HG03280 (cell line): ENCODE data around the gene COPS4.

Source experiments
- ATAC-seq: cut with Tn5 transposase; IDR thresholded peaks from one replicate; pipeline ENCODE4 v1.9.1; 2021; ENCODE audit warnings: mild to moderate bottlenecking, moderate library complexity; ENCODE audit not compliant: unreplicated experiment

COPS4 gene

DNA sequence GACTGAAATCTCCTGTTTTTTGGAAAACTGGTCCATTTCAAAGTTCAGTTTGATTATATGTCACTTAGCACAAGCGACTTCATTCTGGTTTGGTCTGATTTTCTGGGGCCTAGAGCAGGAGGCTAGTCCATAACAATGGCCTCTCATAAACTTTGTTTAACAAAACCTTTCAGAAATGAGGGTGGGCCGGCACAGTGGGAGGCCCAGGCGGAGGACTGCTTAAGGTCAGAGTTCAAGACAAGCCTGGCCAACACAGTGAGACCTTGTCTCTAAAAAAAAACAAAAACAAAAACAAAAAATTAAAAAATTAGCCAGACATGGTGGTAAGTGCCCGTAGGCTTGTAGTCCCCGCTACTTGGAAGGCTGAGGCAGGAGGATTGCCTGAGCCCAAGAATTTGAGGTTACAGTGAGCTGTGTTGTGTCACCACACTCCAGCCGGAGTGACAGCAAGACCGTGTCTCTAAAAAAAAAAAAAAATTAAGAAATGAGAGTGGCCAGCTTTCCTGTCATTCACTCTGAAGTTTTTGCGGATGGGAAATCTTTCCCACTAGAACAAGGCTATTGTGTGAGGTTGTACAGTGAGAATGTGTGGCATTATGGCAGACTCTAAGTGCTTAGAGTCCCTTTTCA, 80.8 kb downstream of the COPS4 start:
- ATAC-seq = no peak

DNA sequence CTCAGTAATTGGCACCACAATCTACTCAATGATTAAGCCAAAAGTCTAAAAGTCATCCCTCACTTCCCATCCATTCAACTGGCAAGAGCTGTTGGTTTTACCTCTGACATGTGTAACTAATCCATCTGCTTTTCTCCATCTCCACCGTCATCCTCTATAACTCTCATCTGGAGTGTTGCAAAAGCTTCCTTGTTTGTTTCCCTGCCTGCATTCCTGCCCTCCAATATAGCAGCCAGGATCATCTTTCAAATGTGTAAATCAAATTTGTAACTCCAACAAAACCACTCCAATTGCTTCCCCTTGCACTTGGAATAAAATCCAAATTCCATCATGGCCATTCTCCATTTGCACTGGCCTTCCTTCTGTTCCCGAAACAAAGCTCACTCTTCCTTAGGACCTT, 83.9 kb downstream of the COPS4 start:
- no peak for ATAC-seq

DNA sequence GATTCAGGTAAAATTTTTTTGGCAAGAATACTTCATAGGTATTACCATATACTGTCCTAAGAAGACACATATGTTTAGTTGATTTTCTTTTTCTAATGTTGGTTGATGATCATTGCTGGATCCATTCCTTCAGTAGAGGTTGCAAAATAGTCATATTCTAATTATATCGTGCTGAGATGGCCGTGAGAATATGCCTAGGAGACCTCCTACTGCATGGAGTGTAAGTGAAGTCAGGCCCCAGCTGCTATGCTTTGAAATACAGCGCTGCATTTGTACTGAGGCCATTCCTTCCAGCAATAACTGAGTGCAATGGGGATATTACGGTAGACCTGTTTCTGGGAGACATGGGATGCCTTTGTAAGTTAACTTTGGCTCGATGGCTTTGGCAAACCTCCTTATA, 86.3 kb downstream of the COPS4 start:
- no peak for ATAC-seq

DNA sequence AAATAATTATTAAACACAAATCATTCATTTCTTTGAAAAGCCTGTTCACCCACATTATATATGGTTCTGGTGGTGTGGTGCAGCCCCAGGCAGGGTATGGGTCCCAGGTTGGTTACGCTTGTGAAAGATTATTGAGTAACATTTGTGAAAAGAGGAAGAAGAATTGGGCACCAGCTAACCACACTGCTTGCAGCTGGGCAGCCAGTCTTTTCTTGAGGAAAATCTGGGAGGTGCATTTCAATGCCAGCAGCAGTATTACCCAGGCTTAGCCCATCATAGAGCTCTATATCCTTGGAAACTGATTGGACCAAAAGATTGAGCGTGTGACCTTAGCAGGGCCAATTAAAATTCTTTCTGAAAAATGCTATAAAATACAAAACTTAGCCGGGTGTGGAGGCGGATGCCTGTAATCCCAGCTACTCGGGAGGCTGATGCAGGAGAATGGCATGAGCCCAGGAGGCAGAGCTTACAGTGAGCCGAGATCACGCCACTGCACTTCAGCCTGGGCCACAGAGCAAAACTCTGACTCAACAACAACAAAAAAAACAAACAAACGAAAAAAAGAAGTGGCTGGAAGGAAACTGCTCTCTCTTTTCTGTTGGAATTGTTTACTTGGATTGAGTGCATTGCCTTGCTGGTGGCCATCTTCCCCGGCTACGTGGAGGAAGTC, 89.3 kb downstream of the COPS4 start:
- no peak for ATAC-seq
